EH (cell line): ENCODE results near the gene ATP1A4.

Experiments
- DNase-seq: peaks from one replicate; pipeline ENCODE4 v3.0.0-alpha.2; 2015; ENCODE audit warnings: low read depth

The ATP1A4 gene

DNA sequence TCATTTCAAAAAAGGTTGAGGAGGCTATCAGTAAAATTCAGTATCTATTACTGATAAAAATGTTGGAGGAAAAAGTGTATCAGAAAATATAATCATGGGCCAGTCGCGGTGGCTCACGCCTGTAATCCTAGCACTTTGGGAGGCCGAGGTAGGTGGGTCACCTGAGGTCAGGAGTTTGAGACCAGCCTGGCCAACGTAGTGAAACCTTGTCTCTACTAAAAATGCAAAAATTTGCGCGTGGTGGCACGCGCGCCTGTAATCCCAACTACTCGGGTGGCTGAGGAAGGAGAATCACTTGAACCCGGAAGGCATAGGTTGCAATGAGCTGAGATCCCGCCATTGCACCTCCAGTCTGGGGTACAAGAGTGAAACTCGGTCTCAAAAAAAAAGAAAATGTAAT is 5.3 kb upstream of the ATP1A4 start:
- no peak for DNase-seq

DNA sequence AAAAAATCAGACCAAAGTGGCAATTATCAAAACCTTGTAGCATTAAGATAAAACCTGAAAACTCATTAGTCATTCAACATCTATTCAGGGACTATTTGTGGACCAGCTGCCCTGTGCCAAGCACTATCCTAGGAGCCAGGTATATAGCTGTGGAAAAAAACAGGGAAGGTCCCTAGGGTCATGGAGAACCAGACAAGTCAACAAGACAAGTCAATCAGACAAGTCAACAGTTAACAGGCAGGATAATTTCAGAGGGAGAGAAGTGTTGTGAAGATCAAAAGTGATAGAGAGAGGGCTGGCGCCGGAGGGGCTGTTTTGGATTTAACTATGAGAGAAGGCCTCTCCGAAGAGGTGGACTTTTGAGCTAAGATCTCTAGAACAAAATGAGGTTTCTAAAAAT is 3.3 kb upstream of the ATP1A4 start:
- DNase-seq = no peak

GRCh38 chr1:160149233-160149632 is 2.2 kb upstream of the ATP1A4 start:
- DNase-seq = peak; percentile 52

- peak; percentile 82 for DNase-seq
Observed at GRCh38 chr1:160149716-160150115, 1.7 kb upstream of the ATP1A4 start.

GRCh38 chr1:160154790-160155189 is 3.4 kb downstream of the ATP1A4 start:
- no peak for DNase-seq

DNA sequence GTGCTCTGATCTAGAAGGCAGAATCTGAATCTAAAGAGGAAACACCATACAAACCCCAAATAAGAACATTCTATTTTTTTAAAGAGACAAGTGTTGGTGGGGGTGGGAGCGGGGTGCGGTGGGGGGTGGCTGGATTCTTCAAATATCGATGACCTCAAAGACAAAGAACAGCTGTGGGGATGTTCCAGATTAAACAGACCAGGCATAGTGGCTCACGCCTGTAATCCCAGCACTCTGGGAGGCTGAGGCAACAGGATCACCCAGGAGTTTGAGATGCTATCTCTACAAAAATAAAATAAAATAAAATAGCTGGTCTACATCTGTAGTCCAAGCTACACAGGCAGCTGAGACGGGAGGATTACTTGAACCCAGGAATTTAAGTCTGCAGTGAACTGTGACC is 5.0 kb downstream of the ATP1A4 start:
- DNase-seq = no peak

DNA sequence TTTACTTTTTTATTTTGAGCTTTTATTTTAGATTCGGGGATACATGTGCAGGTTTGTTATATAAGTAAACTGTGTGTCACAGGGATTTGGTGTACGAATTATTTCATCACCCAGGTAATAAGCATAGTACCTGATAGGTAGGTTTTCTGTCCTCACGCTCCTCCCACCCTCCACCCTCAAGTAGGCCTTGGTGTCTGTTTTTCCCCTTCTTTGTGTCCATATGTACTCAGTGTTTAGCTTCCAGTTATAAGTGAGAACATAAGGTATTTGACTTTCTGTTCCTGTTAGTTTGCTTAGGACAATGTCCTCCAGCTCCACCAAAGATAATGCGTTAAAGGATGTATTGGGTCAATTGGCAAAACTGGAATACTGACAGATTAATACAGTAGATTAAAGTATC is 5.8 kb downstream of the ATP1A4 start:
- no peak for DNase-seq

DNA sequence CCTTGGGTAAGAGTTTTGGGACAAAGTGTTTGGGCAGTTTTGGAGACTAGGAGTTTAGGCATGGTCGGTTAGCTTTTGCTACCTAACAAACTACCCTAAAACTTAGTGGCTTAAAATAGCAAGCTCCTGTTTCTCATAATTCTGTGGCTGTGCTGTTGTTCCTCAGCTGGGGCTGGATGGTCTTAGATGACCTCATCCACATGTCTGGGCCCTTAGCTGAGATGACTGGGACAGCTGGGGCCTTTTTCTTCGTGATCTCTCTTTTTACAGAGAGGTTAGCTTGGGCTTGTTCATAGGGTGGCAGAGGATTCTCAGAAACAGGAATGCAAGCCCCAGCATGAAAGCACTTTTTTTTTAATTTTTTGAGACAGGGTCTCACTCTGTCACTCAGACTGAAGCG is 6.6 kb downstream of the ATP1A4 start:
- no peak for DNase-seq

DNA sequence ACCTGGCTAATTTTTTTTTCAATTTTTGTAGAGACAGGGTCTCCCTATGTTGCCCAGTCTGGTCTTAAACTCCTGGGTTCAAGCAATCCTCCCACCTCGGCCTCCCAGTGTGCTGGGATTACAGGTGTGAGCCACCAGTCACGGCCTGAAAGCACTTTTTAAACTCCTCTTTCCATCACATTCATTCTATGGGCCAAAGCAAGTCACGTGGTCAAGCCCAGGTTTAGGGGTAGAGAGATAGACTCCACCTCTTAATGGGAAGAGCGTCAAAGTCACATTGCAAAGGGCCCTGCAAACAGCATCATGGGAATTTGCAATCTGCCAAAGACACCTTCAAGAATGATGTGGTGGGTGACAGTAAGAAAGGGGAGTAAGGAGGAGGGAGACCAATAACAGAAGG is 7.1 kb downstream of the ATP1A4 start:
- no peak for DNase-seq

DNA sequence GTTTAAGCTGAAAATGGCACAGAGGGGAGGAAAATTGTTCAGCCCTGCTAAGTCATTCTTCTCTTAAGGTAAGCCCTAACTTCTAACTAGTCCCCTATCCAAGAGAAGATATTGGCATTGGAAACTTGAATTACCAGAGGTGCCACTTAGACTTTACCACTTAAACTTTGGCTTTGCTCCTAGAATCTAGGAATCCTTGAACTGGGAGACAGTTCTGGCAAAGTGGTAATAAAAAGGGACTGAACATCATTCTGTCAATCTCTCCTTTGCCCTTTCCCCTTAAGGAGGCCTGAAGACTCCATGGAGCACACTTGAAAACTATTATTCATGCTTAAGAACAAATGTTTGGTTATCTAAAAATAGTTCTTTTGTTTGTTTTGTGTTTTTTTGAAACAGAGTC is 8.4 kb downstream of the ATP1A4 start:
- peak; percentile 62 for DNase-seq

DNA sequence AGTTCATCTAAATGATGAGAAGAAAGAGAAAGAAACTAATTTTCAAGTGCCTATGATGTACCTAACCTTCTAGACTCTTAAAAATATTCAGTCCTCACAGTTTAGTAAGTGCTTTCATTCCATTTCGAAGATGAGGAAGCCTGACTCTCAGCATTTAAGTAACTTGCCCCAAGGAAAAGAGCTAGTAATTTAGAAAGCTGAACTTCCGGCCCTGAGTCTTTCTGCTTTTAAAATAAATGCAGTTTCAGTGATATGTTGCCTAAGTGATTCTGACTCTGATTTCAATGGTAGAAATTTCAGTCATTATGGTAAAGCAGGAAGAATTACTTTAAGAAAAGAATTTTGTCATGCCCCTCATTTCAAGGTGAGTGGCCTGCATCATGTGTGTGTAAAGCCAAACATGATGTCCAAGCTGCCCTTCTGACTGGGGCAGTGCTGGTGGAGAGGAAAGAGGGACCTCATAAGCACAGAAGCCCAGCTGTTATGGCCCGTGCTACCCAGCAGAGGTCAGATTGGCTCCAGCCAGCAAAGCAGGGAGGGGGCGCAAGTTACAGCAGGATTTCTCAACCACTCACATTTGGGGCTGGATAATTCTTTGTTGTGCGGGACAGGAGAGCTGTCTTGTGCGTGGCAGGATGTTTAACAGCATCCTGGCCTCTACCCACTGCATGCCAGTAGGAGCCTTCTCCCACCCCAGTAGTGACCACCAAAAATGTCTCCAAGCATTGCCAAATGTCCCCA is 10.7 kb downstream of the ATP1A4 start:
- peak; percentile 43 for DNase-seq

GRCh38 chr1:160162931-160163330 is 11.5 kb downstream of the ATP1A4 start:
- DNase-seq = no peak

DNA sequence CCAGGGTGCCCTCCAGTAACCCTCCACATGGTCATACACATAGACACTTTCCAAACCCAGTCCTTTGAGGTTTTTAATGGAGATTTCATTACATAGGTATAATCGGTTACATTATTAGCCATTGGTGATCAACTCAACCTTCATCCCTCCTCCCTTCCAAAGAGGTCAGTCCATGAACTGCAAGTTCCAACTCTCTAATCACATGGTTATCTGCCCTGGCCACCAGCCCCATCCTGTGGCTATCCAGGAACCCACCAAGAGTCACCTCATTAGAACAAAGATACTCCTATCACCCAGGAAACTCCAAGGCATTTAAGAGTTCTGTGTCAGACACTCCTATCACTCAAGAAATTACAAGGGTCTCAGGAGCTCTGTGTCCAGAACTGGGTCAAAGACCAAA is 12.2 kb downstream of the ATP1A4 start:
- DNase-seq = peak; percentile 44

GRCh38 chr1:160164121-160164520 is 12.7 kb downstream of the ATP1A4 start:
- DNase-seq = no peak

GRCh38 chr1:160166166-160166868 is 14.9 kb downstream of the ATP1A4 start:
- no peak for DNase-seq

DNA sequence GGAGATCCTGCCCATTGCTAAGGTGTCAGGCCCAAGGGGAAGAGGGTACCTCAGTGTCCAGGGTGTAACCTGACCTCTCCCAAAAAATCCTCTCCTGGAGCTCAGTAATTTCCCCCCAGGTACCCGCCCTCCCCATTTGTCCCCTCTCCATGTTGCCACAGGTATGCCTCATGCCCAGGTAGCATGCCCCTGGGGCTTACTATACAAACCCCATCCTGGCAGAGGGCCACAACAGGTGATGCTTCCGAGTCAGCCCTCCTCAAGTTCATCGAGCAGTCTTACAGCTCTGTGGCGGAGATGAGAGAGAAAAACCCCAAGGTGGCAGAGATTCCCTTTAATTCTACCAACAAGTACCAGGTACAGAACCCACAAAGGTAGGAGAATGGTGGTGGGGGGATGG is 15.7 kb downstream of the ATP1A4 start:
- no peak for DNase-seq

GRCh38 chr1:160167580-160167979 is 16.2 kb downstream of the ATP1A4 start:
- DNase-seq = no peak

DNA sequence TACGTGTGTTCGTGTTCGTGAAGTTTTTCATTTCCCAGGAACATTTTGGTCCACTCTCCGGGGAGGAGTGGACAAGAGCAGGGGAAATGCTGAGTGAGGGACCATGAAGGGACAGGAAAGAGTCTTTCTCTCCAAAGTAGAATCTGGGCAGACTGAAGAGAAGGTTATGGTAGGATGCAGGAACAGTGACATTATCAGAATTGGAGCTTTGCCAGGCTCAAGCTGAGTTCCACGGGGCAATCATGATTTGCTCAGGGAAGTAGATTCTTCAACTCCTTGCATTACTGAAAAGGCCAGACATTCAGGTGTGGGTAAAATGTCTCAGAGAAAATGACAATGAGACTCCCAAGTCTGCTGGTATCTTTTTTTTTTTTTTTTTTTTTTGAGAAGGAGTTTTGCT is 16.6 kb downstream of the ATP1A4 start:
- no peak for DNase-seq

DNA sequence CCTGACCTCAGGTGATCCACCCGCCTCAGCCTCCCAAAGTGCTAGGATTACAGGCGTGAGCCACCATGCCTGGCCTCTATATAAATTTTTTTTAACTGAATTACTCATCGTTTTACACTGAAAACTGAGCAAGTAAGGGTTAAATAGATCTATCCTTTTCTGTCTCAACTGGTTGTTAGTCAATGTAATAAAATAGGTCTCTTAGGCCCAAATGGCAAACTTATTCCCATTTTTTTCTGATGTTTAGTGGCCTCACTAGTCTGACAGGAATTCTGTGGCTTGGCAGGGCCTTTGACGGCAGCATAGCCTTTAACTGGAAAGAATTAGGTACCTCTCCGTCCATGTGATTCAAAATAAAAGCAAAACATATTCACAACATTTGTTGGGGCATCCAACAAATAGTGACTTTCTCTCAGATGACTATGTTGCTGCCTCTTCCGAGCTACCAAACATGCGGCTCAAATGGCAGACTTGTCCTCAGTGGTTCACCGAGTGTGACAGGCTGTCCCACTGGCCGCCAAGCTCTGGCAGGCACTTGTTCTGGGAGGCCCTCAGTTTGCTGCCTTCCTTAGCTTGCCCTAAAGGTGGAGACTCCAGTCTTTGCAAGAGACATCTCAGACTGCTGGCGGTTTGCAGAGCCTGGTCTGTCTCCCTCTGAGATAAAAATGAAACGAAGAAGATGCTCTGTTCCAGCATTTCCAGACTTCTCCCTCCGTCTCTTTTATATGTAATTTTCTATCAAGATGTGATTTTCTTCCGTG is 17.4 kb downstream of the ATP1A4 start:
- DNase-seq = no peak

- peak; percentile 15 for DNase-seq
Observed at GRCh38 chr1:160169553-160170399, 18.4 kb downstream of the ATP1A4 start.

DNA sequence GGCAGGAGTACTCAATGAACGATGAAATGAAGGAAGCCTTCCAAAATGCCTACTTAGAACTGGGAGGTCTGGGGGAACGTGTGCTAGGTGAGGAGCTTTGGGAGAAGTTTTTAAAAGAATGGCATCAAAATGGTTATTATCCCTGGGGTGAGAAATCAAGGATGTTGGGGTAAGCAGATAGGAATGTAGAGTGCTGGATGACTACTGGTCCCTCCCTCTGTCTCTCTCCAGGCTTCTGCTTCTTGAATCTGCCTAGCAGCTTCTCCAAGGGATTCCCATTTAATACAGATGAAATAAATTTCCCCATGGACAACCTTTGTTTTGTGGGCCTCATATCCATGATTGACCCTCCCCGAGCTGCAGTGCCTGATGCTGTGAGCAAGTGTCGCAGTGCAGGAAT is 20.0 kb downstream of the ATP1A4 start:
- peak; percentile 66 for DNase-seq

DNA sequence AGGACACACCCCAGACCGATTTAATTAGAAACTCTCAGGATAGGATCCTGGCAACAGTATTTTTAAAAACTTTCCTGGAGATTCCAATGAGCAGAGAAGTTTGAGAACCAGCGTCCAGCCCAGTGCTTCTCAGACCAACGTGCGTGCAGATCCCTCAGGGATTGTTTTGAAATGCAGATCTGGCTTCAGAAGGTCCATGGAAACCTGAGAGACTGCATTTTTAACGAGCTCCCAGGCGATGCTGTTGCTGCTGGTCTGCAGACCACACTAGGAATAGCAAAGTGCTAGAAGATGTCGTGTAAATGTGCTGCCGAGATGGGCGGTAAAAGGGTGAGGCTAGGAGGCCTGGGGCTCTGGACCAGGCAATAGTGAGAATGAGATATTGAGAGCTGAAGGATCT is 20.6 kb downstream of the ATP1A4 start:
- DNase-seq = peak; percentile 24
